Islet precursor cell (in vitro differentiated cells): Measurements from ENCODE around the gene GGT6.

Source experiments
- DNase-seq: peaks from one replicate; pipeline ENCODE4 v3.0.0-alpha.2; 2018

The GGT6 gene

GRCh38 chr17:4536742-4537411, 23.5 kb downstream of the GGT6 start:
- no peak for DNase-seq

- no peak for DNase-seq
These were observed 24.1 kb downstream of the GGT6 start for GRCh38 chr17:4536259-4536741.

GRCh38 chr17:4535667-4536258, 24.6 kb downstream of the GGT6 start:
- DNase-seq = no peak

GRCh38 chr17:4534928-4535666, 25.3 kb downstream of the GGT6 start:
- DNase-seq = no peak

GRCh38 chr17:4534515-4534914, 25.9 kb downstream of the GGT6 start:
- DNase-seq = no peak

GRCh38 chr17:4533523-4534504, 26.6 kb downstream of the GGT6 start:
- no peak for DNase-seq

GRCh38 chr17:4532860-4533522, 27.4 kb downstream of the GGT6 start:
- no peak for DNase-seq

- no peak for DNase-seq
These were observed 28.2 kb downstream of the GGT6 start for GRCh38 chr17:4531988-4532736.

GRCh38 chr17:4530799-4531730, 29.3 kb downstream of the GGT6 start:
- DNase-seq = no peak

- DNase-seq = no peak
These were observed 30.7 kb downstream of the GGT6 start for GRCh38 chr17:4529533-4530152.

GRCh38 chr17:4527566-4528125, 32.7 kb downstream of the GGT6 start:
- no peak for DNase-seq

GRCh38 chr17:4527134-4527533, 33.2 kb downstream of the GGT6 start:
- no peak for DNase-seq

- DNase-seq = no peak
These were observed 34.5 kb downstream of the GGT6 start for GRCh38 chr17:4525691-4526397.

GRCh38 chr17:4523946-4524345, 36.4 kb downstream of the GGT6 start:
- no peak for DNase-seq

GRCh38 chr17:4522661-4523060, 37.7 kb downstream of the GGT6 start:
- no peak for DNase-seq

- no peak for DNase-seq
These were observed 39.3 kb downstream of the GGT6 start for GRCh38 chr17:4520894-4521600.

GRCh38 chr17:4520060-4520893, 40.1 kb downstream of the GGT6 start:
- DNase-seq = no peak
